GM19025 (cell line): Measurements from ENCODE around the gene SMAGP.
"Not testable (repeated sequence)": the region's sequence is repeated elsewhere in the genome, so short reads cannot be mapped to it uniquely, and the experiment has no call there.

ENCODE experiments used
- ATAC-seq: cut with Tn5 transposase; IDR thresholded peaks from one replicate; pipeline ENCODE4 v1.9.1; 2021; ENCODE audit warnings: mild to moderate bottlenecking, low read depth, moderate library complexity; ENCODE audit not compliant: unreplicated experiment

SMAGP gene, protein sequence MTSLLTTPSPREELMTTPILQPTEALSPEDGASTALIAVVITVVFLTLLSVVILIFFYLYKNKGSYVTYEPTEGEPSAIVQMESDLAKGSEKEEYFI

DNA sequence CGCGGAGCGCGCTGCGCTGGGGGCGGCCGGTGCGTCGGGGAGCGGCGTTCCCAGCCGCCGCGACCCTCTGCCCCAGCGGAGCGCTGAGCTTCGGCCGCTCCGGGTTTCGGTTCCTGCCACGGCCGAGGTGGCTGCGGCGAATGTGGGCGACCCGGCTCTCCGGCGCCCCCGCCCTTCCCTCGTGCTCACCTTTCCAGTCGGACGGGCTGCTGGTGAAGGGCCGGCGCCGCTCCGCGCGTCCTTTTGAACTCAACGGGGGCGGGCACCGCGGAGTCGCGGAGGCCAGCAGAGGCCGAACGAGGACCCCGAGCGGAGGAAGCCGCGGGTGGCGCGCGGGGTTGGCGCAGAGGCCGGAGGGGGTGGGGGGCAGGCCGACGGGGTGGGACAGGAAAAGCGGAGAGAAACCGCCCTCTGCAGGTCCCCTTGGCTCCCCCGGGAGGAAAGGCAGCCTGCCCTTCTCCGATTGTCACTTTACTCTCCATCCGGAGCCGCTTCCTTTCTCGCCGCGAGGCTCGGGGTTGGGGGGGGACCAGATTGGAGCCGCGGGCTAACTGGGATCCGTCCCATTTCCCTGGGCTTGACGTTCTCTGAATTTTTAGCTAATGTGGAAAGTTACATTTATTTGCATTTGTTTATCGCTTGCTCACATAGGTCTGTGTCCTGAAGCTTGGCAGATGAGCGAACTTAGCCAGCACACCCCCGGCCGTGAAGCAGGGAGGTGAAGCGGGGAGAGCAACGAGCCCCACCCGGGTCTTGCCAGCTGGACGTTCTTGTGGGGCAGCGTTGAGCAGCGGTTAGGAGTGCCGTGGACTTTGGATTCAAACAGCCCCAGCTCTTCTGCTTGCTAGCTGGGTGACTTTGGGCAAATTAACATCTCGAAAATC, at the start of gene SMAGP:
Gene SMAGP (minus strand): TSS at position 349 of the 884 bp plus-strand sequence. CDS start 1,137 bp downstream, outside the sequence.
- ATAC-seq: peak; percentile 67

DNA sequence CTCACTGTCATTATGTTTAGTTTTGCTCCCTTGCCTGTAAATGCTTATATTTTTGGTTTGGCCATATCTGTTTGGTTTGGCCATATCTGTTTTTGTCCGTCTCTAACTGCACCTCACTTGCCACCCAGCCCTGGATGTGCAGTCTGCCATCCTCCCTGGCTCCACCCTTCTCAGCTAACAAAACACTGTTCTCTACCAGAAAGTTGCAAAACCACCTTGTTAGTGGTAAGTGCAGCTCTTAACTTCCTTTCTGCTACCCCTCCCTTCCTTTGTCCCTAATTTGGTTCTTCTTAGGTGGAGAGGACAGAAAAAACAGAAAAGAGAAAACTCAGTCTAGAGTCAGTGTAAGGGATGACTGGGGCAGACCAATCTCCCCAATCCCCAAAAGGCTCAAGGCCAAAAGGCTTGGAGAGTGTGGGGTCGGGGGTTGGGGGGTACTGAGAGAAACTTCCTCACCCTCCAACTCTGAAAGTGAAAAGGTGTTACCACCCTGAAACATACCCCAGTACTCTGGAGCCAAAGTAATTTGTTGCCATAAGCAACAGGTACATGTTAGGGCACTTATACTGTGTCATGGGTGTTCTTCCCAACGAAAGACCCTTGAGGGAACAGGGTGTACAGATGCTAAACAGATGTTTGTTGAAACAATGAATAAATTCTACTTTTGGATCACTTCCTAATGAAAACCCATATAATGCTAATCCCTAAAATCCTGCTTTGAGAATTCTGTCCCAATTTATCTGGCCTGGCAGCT, 48.8 kb upstream of the SMAGP start:
- ATAC-seq: no peak

DNA sequence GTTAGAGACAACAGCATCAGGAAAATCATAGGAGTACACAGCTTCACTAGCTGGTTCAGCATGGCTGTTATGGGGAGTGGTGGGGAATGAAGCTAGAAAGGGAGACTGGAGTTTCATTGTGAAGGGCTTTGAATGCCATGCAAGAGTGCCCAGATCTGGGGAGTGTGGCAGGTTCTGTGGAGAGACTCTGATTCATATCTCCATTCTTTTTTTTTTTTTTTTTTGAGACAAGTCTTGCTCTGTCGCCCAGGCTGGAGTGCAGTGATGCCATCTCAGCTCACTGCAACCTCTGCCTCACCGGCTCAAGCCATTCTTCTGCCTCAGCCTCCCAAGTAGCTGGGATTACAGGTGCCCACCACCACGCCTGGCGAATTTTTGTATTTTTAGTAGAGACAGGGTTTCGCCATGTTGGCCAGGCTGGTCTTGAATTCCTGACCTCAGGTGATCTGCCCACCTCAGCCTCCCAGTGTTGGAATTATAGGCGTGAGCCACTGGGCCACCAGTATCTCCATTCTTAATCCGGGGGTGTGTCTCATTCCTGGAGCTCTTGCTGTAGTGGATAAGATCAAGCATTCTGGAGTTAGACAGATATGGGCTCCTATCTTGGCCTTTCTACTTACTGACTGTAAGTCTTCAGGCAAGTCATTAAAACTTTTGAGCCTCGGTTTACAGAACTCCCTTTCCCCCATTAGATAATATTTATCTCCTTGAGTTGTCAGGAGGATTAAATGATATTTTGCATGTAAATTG, 48.0 kb upstream of the SMAGP start:
- ATAC-seq: not testable (repeated sequence)

DNA sequence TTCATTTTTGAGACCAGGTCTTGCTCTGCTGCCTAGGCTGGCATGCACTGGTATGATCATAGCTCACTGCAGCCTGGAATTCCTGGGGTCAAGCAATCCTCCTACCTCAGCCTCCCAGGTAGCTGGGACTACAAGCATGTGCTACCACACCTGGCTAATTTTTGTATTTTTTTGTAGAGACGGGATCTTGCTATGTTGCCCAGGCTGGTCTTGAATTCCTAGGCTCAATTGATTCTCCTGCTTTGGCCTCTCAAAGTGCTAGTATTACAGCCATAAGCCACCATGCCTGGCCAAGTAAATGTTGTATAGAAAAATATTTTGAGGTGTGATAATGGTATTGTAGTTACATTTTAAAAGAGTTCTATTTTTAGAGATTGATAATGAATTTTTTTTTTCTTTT, 41.2 kb upstream of the SMAGP start:
- no peak for ATAC-seq

DNA sequence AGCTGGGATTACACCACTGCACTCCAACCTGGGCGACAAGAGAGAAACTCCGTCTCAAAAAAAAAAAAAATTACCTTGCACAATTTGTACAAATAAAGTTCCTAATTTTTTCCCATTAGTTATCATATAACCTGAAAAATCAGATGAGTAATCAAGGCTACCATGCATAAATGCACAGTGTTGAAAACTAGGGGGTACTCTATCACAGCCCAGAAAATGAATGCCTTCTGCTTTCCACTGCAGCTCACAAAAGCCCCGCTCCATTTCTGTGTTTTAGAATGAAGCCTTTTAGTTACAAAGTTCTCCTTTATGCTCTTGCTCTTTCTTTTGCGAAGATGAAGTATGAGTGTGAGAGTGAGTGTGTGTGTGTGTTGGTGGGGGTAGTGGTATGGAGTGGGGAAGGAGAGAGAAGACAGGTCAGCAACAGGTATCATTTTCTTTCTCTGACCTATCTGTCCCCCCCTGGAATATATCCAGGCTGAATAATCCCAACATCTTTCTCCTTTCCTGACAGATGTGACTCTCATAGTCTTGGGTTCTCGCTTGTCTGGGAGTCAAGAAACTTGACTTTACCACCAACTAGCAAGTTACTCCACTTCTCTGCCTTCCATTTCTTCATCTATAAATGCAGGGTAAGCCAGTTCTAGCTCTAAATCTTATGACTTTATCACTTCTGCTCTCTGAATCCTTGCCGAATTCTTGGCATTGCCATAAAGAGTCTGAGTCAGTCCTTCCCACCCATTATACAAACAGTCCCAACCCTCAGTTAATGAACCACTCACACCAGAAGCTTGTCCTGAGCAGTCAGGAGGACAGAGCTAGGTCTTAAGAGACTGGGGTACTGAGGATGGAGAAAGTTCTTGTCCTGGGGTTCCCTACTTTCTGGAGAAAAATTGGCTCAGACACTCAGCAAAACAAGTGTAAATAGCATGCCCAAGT, 37.7 kb upstream of the SMAGP start:
- ATAC-seq: no peak

DNA sequence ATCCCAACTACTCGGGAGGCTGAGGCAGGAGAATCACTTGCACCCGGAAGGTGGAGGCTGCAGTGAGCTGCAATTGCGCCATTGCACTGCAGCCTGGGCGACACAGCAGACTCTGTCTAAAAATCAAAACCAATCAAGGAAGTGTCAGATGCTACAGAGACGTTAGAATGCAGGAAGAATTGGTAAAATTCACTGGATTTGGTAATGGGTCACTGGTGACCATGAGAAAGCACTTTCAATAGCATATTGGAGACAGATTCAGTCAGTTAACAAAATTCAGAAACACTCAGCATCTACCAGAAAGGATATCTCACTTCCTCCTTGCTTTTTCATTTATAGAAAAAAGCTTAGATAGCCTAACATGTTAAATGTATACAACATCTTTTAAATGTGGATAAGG, 36.3 kb upstream of the SMAGP start:
- no peak for ATAC-seq

DNA sequence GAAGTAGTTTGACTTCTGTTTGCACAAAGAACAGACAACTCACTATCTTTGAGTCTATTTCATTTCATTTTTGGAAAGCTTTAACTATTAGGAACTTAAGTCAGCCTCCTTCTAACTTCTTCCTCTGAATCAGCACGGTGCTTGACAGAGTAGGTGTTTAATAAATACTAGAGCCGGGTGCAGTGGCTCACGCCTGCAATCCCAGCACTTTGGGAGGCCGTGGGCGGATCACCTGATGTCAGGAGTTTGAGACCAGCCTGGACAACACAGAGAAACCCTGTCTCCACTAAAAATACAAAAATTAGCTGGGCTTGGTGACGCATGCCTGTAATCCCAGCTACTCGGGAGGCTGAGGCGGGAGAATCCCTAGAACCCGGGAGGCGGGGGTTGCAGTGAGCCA, 30.6 kb upstream of the SMAGP start:
- ATAC-seq: not testable (repeated sequence)

DNA sequence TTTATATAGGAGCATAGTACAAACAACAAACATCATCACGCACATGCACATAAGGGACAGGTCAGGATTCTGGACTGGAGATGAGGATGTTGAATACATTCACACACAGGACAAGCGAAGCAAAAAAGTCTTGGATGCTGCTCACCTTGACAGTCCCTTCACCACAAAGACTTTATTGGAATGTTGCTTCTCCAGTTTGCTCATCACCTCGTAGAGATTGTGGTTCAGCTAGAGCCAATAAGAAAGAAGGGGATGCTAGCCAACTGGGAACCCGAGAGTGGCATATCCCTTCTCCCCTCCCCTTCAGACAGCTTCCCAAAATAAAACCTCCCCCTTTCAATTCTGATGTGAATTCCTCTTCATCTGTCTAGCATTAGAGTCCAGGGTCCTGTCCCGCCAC, 25.4 kb upstream of the SMAGP start:
- no peak for ATAC-seq

DNA sequence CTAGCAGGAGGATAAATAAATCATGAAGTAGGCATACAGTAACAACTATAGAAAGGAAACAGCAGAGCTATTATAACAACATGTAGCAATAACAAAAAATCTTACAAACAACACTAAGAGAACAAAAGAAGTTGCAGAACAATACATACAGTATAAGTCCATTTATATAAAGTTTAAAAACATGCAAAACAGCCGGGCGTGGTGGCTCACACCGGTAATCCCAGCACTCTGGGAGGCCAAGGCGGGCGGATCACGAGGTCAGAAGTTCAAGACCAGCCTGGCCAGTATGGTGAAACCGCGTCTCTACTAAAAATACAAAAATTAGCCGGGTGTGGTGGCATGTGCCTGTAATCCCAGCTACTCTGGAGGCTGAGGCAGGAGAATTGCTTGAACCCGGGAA, 23.9 kb upstream of the SMAGP start:
- not testable (repeated sequence) for ATAC-seq

DNA sequence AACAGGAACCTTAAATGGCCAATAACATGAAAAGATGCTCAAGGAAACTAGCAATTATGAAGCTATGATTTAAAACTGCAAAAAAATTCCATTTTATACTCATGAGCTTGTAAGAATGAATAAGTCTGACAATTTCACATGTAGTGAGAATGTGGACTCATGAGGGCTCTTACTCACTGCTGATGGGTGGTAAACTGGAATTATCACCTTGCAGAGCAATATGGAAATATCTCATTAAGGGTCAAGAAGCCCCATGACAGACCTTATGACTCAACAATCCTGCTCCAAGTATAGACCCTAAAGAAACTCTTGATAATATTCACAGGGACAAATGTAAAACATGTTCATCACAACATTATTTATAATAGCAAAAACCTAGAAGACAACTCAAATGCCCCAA, 23.5 kb upstream of the SMAGP start:
- no peak for ATAC-seq

DNA sequence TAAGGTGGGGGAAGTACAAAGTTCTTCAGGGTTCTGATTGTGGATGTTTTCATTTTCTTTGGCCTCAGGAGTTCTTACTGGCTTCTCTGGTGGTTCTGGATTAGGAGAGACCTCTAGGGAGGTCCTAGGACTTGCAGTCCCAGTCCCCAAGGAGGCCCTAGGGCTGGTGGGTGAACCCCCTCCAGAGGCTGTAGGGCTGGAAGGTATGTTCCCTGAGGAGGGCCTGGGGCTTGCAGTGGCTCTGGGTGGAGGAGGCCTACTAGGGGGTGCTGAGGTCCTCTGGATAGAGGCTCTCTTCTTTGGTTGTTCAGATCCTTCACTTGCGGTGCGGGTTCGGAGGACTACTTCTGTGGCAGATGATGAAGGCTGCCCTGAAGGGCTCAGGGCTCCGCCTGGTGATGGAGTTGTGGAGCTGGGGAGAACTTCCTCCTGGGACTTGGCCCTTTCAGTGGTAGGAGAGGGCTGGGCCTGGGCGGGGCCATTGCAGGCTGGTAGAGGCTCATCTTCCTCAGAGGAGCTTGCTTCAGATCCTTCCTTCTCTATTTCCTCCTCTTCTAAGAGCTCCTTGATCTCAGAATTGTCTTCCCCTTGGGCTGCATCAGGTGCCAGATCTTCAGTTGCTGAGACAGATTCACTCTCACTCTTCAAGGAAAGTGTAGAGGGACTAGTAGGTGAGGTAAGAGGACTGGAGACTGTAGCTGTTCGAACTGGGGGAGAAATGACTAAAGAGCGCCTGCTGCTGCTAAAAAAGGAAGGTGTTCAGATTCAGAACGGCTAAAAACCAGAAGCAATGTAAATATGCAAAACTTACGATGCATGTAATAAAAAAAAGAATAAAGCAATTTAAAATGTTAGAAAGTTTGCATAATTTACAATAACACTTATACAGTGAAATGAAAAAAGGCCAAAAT, 21.6 kb upstream of the SMAGP start:
- ATAC-seq: not testable (repeated sequence)

DNA sequence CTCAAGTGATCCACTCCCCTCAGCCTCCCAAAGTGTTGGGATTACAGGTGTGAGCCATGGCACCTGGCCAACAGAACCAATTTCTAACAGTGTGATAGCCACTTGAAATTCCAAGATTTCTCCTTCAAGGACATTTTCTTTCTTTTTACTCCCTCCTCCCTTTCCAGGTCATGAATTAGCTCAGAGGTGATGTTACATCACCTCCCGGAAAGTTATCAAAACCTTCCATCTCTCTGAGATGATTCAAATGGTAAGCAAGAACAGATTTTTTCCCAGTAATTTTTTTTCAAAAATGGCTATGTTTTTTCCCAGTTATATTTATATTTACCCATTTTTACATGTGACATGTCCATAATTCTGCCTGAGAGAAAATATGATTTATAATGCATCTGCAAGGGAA, 15.6 kb upstream of the SMAGP start:
- no peak for ATAC-seq

DNA sequence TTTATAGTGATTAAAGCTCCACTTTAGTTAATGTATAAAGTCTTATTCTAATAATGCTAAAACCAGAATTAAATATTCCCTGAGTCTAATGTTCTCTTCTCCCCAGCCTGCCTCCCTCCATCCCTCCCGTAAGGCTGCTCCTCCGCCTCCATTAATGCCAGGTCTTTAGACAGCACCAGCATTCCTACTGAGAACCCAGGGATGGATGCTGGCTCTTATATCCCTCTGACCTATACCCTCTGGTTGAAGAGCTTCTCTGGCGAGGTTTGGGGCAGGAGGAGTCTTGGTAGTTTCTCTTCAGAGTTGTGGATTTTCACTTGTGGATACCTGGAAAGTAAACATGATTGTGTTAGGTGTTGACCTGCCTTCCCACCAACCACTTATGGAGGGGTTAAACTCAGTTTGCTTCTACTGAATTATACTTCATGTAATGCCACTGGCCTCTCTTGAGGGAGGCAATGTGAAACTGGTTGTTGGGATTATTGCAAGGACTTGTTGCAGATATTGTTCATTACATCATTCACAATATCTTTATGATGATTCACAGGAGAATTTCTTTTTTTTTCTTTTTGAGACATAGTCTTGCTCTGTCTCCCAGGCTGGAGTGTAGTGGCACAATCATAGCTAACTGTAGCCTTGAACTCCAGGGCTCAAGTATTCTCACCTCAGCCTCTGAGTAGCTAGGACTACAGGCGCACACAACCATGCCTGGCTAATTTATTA, 11.1 kb upstream of the SMAGP start:
- ATAC-seq: no peak

DNA sequence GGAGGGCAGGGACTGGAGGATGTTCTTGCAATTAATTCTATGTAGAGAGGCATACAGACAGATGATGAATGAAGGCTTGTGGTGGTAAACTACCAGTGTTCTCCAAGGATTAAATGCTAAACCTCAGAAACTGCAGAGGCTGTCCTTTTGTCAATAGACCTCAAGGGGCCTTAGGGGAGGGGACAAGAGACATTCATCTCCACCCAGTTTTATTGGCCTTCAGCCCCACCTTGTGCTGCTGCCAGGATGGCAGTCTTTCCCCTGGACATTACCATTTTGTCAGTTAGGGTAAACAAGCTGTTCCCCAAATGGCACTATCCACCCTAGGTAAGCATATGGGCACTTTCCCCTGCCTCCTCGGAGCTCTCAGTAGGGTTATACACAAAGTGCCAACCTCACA, 4.9 kb upstream of the SMAGP start:
- no peak for ATAC-seq

DNA sequence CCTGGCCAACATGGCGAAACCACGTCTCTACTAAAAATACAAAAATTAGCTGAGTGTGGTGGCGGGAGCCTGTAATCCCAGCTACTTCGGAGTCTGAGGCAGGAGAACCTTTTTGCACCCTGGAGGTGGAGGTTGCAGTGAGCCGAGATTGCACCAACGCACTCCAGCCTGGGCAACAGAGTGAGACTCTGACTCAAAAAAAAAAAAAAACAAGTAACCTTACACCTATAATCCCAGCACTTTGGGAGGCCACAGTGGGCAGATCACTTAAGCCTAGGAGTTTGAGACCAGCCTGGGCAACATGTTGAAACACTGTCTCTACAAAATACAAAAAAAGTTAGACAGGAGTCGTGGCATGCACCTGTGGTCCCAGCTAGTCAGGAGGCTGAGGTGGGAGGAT, 2.6 kb upstream of the SMAGP start:
- ATAC-seq: not testable (repeated sequence)

DNA sequence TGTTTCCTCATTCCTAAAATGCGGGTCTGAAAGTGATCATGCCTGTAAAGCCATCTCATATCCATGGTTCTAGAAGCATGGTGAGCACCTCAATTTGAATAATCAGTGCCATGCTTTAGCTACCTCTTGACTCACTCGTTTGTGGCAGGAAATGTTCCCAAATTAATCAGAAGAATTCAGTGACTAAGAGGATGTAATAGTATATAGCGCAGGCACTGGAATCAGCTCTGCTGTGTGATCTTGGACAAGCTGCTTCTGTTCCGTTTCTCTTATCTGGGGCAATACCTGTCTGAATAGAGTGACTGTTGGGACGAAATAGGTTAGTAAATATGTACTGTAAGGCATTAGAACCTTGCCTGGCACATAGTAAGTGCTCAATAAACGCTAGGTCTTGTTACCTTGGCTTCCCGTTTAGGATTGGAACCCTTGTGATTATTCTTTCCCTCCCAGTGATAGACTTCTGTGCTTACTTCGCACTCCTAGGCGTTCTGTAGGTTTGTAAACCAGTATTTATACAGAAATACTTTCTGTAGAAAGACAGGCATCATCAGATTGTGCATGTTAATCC, 820 bp upstream of the SMAGP start:
- no peak for ATAC-seq

DNA sequence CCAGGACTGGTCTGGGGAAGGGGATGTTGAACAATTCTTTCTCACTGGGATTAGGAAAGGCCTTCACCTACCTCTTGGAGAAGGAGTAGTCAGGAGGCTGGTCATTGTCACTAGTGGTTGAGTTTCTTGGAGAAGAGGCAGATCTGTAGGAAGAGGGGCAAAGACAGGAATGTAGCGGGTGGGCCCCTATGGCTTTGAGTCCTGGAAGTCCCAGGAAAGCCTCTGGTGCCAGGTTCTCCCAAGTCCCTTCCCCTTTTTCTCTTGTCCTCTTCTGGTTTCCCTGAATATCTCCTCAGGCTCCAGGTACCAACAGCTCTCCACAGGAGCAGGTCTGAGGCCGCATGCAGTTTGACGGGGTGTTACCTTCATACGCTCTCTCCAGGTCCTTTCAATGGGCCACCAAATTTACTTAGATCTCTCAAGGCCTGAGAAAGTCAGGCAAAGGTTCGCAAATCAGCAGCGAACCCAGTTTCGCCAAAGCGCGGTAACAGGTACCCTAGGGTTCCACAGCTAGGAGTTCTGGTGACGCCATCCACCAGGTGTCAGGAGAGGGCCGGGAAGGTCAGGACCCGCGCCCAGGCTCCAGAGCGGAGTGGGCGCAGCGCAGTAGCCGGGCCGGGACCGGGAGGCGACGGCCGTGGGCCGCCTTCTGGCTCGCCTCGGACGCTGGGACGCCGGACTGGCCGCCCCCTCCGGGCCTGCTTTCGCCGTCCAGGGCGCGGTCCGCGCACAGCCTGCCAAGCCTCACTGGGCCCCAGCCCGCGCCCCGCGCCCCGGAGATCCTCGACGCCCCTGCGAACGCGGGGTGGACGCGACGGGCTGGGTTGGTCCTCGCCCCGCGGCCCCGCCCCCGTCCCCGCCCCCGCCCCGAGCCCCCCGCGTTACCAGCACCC, 795 bp downstream of the SMAGP start:
- ATAC-seq: peak; percentile 30
